ENCODE data around the gene ARSH. TPM values are rescaled to one million over a fixed set of nuclear protein-coding genes. Genes with fewer than 3 reads are reported as not detected.
A peak's percentile ranks its signal among the peaks of the same experiment; 100 is the strongest.
"Not testable (repeated sequence)": the region's sequence is repeated elsewhere in the genome, so short reads cannot be mapped to it uniquely, and the experiment has no call there.

Gene ARSH
- polyA plus RNA-seq, 1 donor, result not detected

GRCh38 chrX:3026074-3026815, 19.9 kb downstream of the ARSH start:
- Histone ChIP-seq H3K4me1 (ENCODE audit: control insufficient read depth, insufficient read depth, low read length) (no peaks in the 10 kb centered on the region), H3K9me3 (ENCODE audit: control insufficient read depth, low read depth, low read length) (no peaks in the 10 kb centered on the region), H3K27me3 (ENCODE audit: control insufficient read depth, insufficient read depth, low read length) (no peaks in the 10 kb centered on the region), H3K4me3 (ENCODE audit: low read length) (no peak overlapping the region), H3K36me3 (ENCODE audit: control insufficient read depth, insufficient read depth, low read length) (no peaks in the 10 kb centered on the region), H3K27ac (ENCODE audit: low read length) (no peak overlapping the region)
- no peak for DNase-seq
- 80% methylated on average over 1 of the region's 10 CpGs for WGBS (ENCODE audit: insufficient coverage, low lambda C conversion rate)

- Histone ChIP-seq H3K36me3 (ENCODE audit: control insufficient read depth, insufficient read depth, low read length) (no peaks in the 10 kb centered on the region), H3K4me3 (ENCODE audit: low read length) (no peak overlapping the region), H3K4me1 (ENCODE audit: control insufficient read depth, insufficient read depth, low read length) (no peaks in the 10 kb centered on the region), H3K27ac (ENCODE audit: low read length) (no peak overlapping the region), H3K9me3 (ENCODE audit: control insufficient read depth, low read depth, low read length) (no peaks in the 10 kb centered on the region), H3K27me3 (ENCODE audit: control insufficient read depth, insufficient read depth, low read length) (no peaks in the 10 kb centered on the region)
- no CpG with 5 or more reads among the region's 13 CpGs for WGBS (ENCODE audit: insufficient coverage, low lambda C conversion rate)
- DNase-seq, result no peak
Measured at GRCh38 chrX:3029129-3029528, 22.8 kb downstream of the ARSH start.

GRCh38 chrX:3037218-3037617, 30.9 kb downstream of the ARSH start:
- DNase-seq, result no peak
- no CpG with 5 or more reads among the region's 3 CpGs for WGBS (ENCODE audit: insufficient coverage, low lambda C conversion rate)
- Histone ChIP-seq H3K27me3 (ENCODE audit: control insufficient read depth, insufficient read depth, low read length) (no peaks in the 10 kb centered on the region), H3K4me1 (ENCODE audit: control insufficient read depth, insufficient read depth, low read length) (peaks cover 4% of the 10 kb centered on the region), H3K36me3 (ENCODE audit: control insufficient read depth, insufficient read depth, low read length) (no peaks in the 10 kb centered on the region), H3K9me3 (ENCODE audit: control insufficient read depth, low read depth, low read length) (no peaks in the 10 kb centered on the region), H3K4me3 (ENCODE audit: low read length) (no peak overlapping the region), H3K27ac (ENCODE audit: low read length) (no peak overlapping the region)

- no peak overlapping the region for H3K27ac ChIP-seq (ENCODE audit: low read length)
- H3K9me3 ChIP-seq (ENCODE audit: control insufficient read depth, low read depth, low read length), result no peaks in the 10 kb centered on the region
- no peak for DNase-seq
- no peaks in the 10 kb centered on the region for H3K36me3 ChIP-seq (ENCODE audit: control insufficient read depth, insufficient read depth, low read length)
- H3K4me3 ChIP-seq (ENCODE audit: low read length), result no peak overlapping the region
- no CpG with 5 or more reads among the region's 3 CpGs for WGBS (ENCODE audit: insufficient coverage, low lambda C conversion rate)
- no peaks in the 10 kb centered on the region for H3K27me3 ChIP-seq (ENCODE audit: control insufficient read depth, insufficient read depth, low read length)
- H3K4me1 ChIP-seq (ENCODE audit: control insufficient read depth, insufficient read depth, low read length), result peaks cover 4% of the 10 kb centered on the region
Measured at GRCh38 chrX:3044196-3044595, 37.9 kb downstream of the ARSH start.

GRCh38 chrX:3044671-3045070, 38.3 kb downstream of the ARSH start:
- no peak overlapping the region for H3K4me3 ChIP-seq (ENCODE audit: low read length)
- H3K4me1 ChIP-seq (ENCODE audit: control insufficient read depth, insufficient read depth, low read length), result peaks cover 4% of the 10 kb centered on the region
- H3K27me3 ChIP-seq (ENCODE audit: control insufficient read depth, insufficient read depth, low read length), result no peaks in the 10 kb centered on the region
- no peaks in the 10 kb centered on the region for H3K36me3 ChIP-seq (ENCODE audit: control insufficient read depth, insufficient read depth, low read length)
- H3K27ac ChIP-seq (ENCODE audit: low read length), result no peak overlapping the region
- WGBS (ENCODE audit: insufficient coverage, low lambda C conversion rate), result 80% methylated on average over 1 of the region's 6 CpGs
- H3K9me3 ChIP-seq (ENCODE audit: control insufficient read depth, low read depth, low read length), result no peaks in the 10 kb centered on the region
- no peak for DNase-seq

GRCh38 chrX:3046253-3047240, 40.2 kb downstream of the ARSH start:
- Histone ChIP-seq H3K9me3 (ENCODE audit: control insufficient read depth, low read depth, low read length) (no peaks in the 10 kb centered on the region), H3K4me1 (ENCODE audit: control insufficient read depth, insufficient read depth, low read length) (no peaks in the 10 kb centered on the region)
- WGBS (ENCODE audit: insufficient coverage, low lambda C conversion rate), result no CpG with 5 or more reads among the region's 10 CpGs

GRCh38 chrX:3050523-3051175, 44.3 kb downstream of the ARSH start:
- not testable (repeated sequence) for H3K9me3 ChIP-seq (ENCODE audit: control insufficient read depth, low read depth, low read length); H3K27me3 ChIP-seq (ENCODE audit: control insufficient read depth, insufficient read depth, low read length); H3K4me3 ChIP-seq (ENCODE audit: low read length); H3K4me1 ChIP-seq (ENCODE audit: control insufficient read depth, insufficient read depth, low read length); H3K36me3 ChIP-seq (ENCODE audit: control insufficient read depth, insufficient read depth, low read length); H3K27ac ChIP-seq (ENCODE audit: low read length)
- WGBS (ENCODE audit: insufficient coverage, low lambda C conversion rate), result no CpG with 5 or more reads among the region's 11 CpGs
- peak; percentile 71 to 81 for DNase-seq

More at GRCh38 chrX:3046253-3047240, 40.2 kb downstream of the ARSH start:
- no peak overlapping the region for H3K27ac ChIP-seq (ENCODE audit: low read length)
- no peak overlapping the region for H3K4me3 ChIP-seq (ENCODE audit: low read length)
- H3K27me3 ChIP-seq (ENCODE audit: control insufficient read depth, insufficient read depth, low read length), result no peaks in the 10 kb centered on the region
- DNase-seq, result peak; percentile 42 to 63
- H3K36me3 ChIP-seq (ENCODE audit: control insufficient read depth, insufficient read depth, low read length), result no peaks in the 10 kb centered on the region

- H3K9me3 ChIP-seq (ENCODE audit: control insufficient read depth, low read depth, low read length), result no peaks in the 10 kb centered on the region
- H3K27ac ChIP-seq (ENCODE audit: low read length), result no peak overlapping the region
- DNase-seq, result no peak
- WGBS (ENCODE audit: insufficient coverage, low lambda C conversion rate), result no CpG with 5 or more reads among the region's 3 CpGs
- H3K36me3 ChIP-seq (ENCODE audit: control insufficient read depth, insufficient read depth, low read length), result no peaks in the 10 kb centered on the region
- H3K4me3 ChIP-seq (ENCODE audit: low read length), result no peak overlapping the region
- no peaks in the 10 kb centered on the region for H3K27me3 ChIP-seq (ENCODE audit: control insufficient read depth, insufficient read depth, low read length)
- H3K4me1 ChIP-seq (ENCODE audit: control insufficient read depth, insufficient read depth, low read length), result no peaks in the 10 kb centered on the region
Measured at GRCh38 chrX:3052860-3053259, 46.5 kb downstream of the ARSH start.

GRCh38 chrX:3066555-3066954, 60.2 kb downstream of the ARSH start:
- no peaks in the 10 kb centered on the region for H3K4me1 ChIP-seq (ENCODE audit: control insufficient read depth, insufficient read depth, low read length)
- no peaks in the 10 kb centered on the region for H3K36me3 ChIP-seq (ENCODE audit: control insufficient read depth, insufficient read depth, low read length)
- H3K27me3 ChIP-seq (ENCODE audit: control insufficient read depth, insufficient read depth, low read length), result no peaks in the 10 kb centered on the region
- no CpG with 5 or more reads among the region's 9 CpGs for WGBS (ENCODE audit: insufficient coverage, low lambda C conversion rate)
- DNase-seq, result no peak
- no peaks in the 10 kb centered on the region for H3K9me3 ChIP-seq (ENCODE audit: control insufficient read depth, low read depth, low read length)
- H3K27ac ChIP-seq (ENCODE audit: low read length), result no peak overlapping the region
- no peak overlapping the region for H3K4me3 ChIP-seq (ENCODE audit: low read length)

- Histone ChIP-seq H3K27me3 (ENCODE audit: control insufficient read depth, insufficient read depth, low read length) (no peaks in the 10 kb centered on the region), H3K4me3 (ENCODE audit: low read length) (no peak overlapping the region), H3K27ac (ENCODE audit: low read length) (no peak overlapping the region), H3K36me3 (ENCODE audit: control insufficient read depth, insufficient read depth, low read length) (no peaks in the 10 kb centered on the region), H3K9me3 (ENCODE audit: control insufficient read depth, low read depth, low read length) (no peaks in the 10 kb centered on the region), H3K4me1 (ENCODE audit: control insufficient read depth, insufficient read depth, low read length) (no peaks in the 10 kb centered on the region)
- no peak for DNase-seq
- WGBS (ENCODE audit: insufficient coverage, low lambda C conversion rate), result 36% methylated on average over 1 of the region's 1 CpG
Measured at GRCh38 chrX:3075959-3076358, 69.6 kb downstream of the ARSH start.

Data from large intestine (tissue), 3 donors.